Measurements from ENCODE around the gene CDHR5. TPM values are rescaled to one million over a fixed set of nuclear protein-coding genes. Genes with fewer than 3 reads are reported as not detected.

CDHR5 gene
- total RNA-seq, 1 donor from 2014 or later = not detected

GRCh38 chr11:617912-618682, 6.7 kb downstream of the CDHR5 start:
- Mint-ChIP-seq H3K27me3 (ENCODE audit: unreplicated experiment) (no peaks in the 10 kb centered on the region), H3K36me3 (ENCODE audit: unreplicated experiment) (no peaks in the 10 kb centered on the region), H3K4me1 (ENCODE audit: unreplicated experiment) (peaks cover 9% of the 10 kb centered on the region), H3K27ac (ENCODE audit: unreplicated experiment) (no peak overlapping the region), H3K4me3 (ENCODE audit: unreplicated experiment) (no peak overlapping the region), H3K9me3 (ENCODE audit: unreplicated experiment) (no peaks in the 10 kb centered on the region)
- TF ChIP-seq CTCF (IDR thresholded peaks at IDR 0.05) = no peak
- no peak for DNase-seq (ENCODE audit: extremely low spot score, unreplicated experiment)

- TF ChIP-seq CTCF (IDR thresholded peaks at IDR 0.05) = no peak
- Mint-ChIP-seq H3K27me3 (ENCODE audit: unreplicated experiment) (no peaks in the 10 kb centered on the region), H3K27ac (ENCODE audit: unreplicated experiment) (no peak overlapping the region), H3K9me3 (ENCODE audit: unreplicated experiment) (no peaks in the 10 kb centered on the region), H3K36me3 (ENCODE audit: unreplicated experiment) (peaks cover 2% of the 10 kb centered on the region), H3K4me3 (ENCODE audit: unreplicated experiment) (no peak overlapping the region), H3K4me1 (ENCODE audit: unreplicated experiment) (peaks cover 9% of the 10 kb centered on the region)
- DNase-seq (ENCODE audit: extremely low spot score, unreplicated experiment) = no peak
Observed at GRCh38 chr11:617199-617911, 7.4 kb downstream of the CDHR5 start.

GRCh38 chr11:616320-617198, 8.2 kb downstream of the CDHR5 start:
- peaks cover 10% of the 10 kb centered on the region for H3K4me1 Mint-ChIP-seq (ENCODE audit: unreplicated experiment)
- H3K27me3 Mint-ChIP-seq (ENCODE audit: unreplicated experiment) = no peaks in the 10 kb centered on the region
- peak overlapping the region; percentile 89 for H3K27ac Mint-ChIP-seq (ENCODE audit: unreplicated experiment)
- peak overlapping the region; percentile 84 for H3K4me3 Mint-ChIP-seq (ENCODE audit: unreplicated experiment)
- TF ChIP-seq CTCF (IDR thresholded peaks at IDR 0.05) = no peak
- no peaks in the 10 kb centered on the region for H3K9me3 Mint-ChIP-seq (ENCODE audit: unreplicated experiment)
- DNase-seq (ENCODE audit: extremely low spot score, unreplicated experiment) = no peak
- peaks cover 6% of the 10 kb centered on the region for H3K36me3 Mint-ChIP-seq (ENCODE audit: unreplicated experiment)

- H3K4me3 Mint-ChIP-seq (ENCODE audit: unreplicated experiment) = peak within 1 kb of the TSS; percentile 84
- H3K4me1 Mint-ChIP-seq (ENCODE audit: unreplicated experiment) = peaks cover 10% of the 10 kb centered on the region
- H3K9me3 Mint-ChIP-seq (ENCODE audit: unreplicated experiment) = no peaks in the 10 kb centered on the region
- H3K27me3 Mint-ChIP-seq (ENCODE audit: unreplicated experiment) = no peaks in the 10 kb centered on the region
- no peak for TF ChIP-seq CTCF (IDR thresholded peaks at IDR 0.05)
- H3K27ac Mint-ChIP-seq (ENCODE audit: unreplicated experiment) = peak within 1 kb of the TSS; percentile 89
- DNase-seq (ENCODE audit: extremely low spot score, unreplicated experiment) = peak; percentile 97
- H3K36me3 Mint-ChIP-seq (ENCODE audit: unreplicated experiment) = peaks cover 8% of the 10 kb centered on the region
Observed at GRCh38 chr11:615504-616319, 9.0 kb downstream of the CDHR5 start, which contains the start of gene IRF7. Gene IRF7 (minus strand): TSS chr11:615950. CDS start chr11:615364, 586 bp downstream.

All from osteocyte (in vitro differentiated cells).